GM12874 (cell line): ENCODE results near the gene IRF8.

ENCODE experiments used
- CTCF ChIP-seq: IDR thresholded peaks from 2 replicates; pipeline ENCODE4 v1.5.1; 2011; ENCODE audit warnings: low read depth, mild to moderate bottlenecking, control low read depth, low read length, moderate library complexity; ENCODE audit not compliant: insufficient read depth

IRF8 gene

GRCh38 chr16:85947230-85948137 lies 48.5 kb downstream of the IRF8 start:
- TF ChIP-seq CTCF = no peak

GRCh38 chr16:85948138-85948509 lies 49.2 kb downstream of the IRF8 start:
- TF ChIP-seq CTCF = no peak

GRCh38 chr16:85948616-85949265 lies 49.8 kb downstream of the IRF8 start:
- no peak for TF ChIP-seq CTCF

GRCh38 chr16:85950136-85950918 lies 51.4 kb downstream of the IRF8 start:
- TF ChIP-seq CTCF = no peak

- no peak for TF ChIP-seq CTCF
These were observed 53.2 kb downstream of the IRF8 start for GRCh38 chr16:85952197-85952596.

GRCh38 chr16:85952811-85953210 lies 53.8 kb downstream of the IRF8 start:
- no peak for TF ChIP-seq CTCF

- no peak for TF ChIP-seq CTCF
These were observed 56.1 kb downstream of the IRF8 start for GRCh38 chr16:85954927-85955519.
